Fibroblast of lung (primary cell): ENCODE measurements around the gene CENPX.

Experiments used
- EZH2 ChIP-seq: IDR thresholded peaks from 2 replicates; pipeline ENCODE4 v1.5.1; 2012; ENCODE audit warnings: low read length, control low read depth, mild to moderate bottlenecking; ENCODE audit errors: missing control alignments
- TF ChIP-seq, protein P1 (sequence below), 2 donors: IDR thresholded peaks in 1 of 2; conservative IDR thresholded peaks in 1 of 2; 1 replicate in 1 of 2; 2 replicates in 1 of 2; pipeline ENCODE4 v1.5.1; 2011 to 2012; ENCODE audit warnings: low read length in 2 of 2, control low read depth in 1 of 2, inconsistent platforms in 1 of 2, low read depth in 1 of 2, mild to moderate bottlenecking in 1 of 2

- TF ChIP-seq, protein P1, sequence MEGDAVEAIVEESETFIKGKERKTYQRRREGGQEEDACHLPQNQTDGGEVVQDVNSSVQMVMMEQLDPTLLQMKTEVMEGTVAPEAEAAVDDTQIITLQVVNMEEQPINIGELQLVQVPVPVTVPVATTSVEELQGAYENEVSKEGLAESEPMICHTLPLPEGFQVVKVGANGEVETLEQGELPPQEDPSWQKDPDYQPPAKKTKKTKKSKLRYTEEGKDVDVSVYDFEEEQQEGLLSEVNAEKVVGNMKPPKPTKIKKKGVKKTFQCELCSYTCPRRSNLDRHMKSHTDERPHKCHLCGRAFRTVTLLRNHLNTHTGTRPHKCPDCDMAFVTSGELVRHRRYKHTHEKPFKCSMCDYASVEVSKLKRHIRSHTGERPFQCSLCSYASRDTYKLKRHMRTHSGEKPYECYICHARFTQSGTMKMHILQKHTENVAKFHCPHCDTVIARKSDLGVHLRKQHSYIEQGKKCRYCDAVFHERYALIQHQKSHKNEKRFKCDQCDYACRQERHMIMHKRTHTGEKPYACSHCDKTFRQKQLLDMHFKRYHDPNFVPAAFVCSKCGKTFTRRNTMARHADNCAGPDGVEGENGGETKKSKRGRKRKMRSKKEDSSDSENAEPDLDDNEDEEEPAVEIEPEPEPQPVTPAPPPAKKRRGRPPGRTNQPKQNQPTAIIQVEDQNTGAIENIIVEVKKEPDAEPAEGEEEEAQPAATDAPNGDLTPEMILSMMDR (conservative IDR thresholded peaks at IDR 0.05 in 1 of 2, IDR thresholded peaks at IDR 0.05 in 1 of 2; ENCODE audit: low read depth in 1 of 2, low read length in 2 of 2): no peak
- TF ChIP-seq EZH2: no peak
Measured at GRCh38 chr17:82008941-82009405, 13.7 kb downstream of the CENPX start.
